ENCODE results near the gene HOMER3. TPM values are rescaled to one million over a fixed set of nuclear protein-coding genes. Genes with fewer than 3 reads are reported as not detected.
"Not testable (repeated sequence)": the region's sequence is repeated elsewhere in the genome, so short reads cannot be mapped to it uniquely, and the experiment has no call there.

HOMER3 gene
- total RNA-seq, 2 donors from 2014 or later: 27.5 to 29.0 TPM

- WGBS, 2 donors: 19 to 64% methylated on average over 7 to 26 of the region's 26 CpGs
- H3K4me1 ChIP-seq: no peaks in the 10 kb centered on the region
- no peaks in the 10 kb centered on the region for H3K9me3 ChIP-seq
- no peak for DNase-seq
- no peaks in the 10 kb centered on the region for H3K27me3 ChIP-seq
- no peak for TF ChIP-seq CTCF (IDR thresholded peaks at IDR 0.05)
- TF ChIP-seq POLR2A (IDR thresholded peaks at IDR 0.05): no peak
- H3K36me3 ChIP-seq (replicated peaks in 1 of 2; ENCODE audit: insufficient read depth in 1 of 2, low read depth in 2 of 2): no peaks in the 10 kb centered on the region
- no peak overlapping the region for H3K27ac ChIP-seq
- ATAC-seq: no peak
- intact Hi-C loops (cut with DNase I): no loop called here
- H3K4me3 ChIP-seq: no peak overlapping the region
These were observed 21.0 kb upstream of the HOMER3 start for GRCh38 chr19:18961767-18962620.

GRCh38 chr19:18960370-18960769 is 19.4 kb upstream of the HOMER3 start:
- 70 to 86% methylated on average over 4 of the region's 4 CpGs for WGBS, 2 donors
- intact Hi-C loops (cut with DNase I): no loop called here
- H3K4me1 ChIP-seq: no peaks in the 10 kb centered on the region
- no peak overlapping the region for H3K27ac ChIP-seq
- no peak for DNase-seq
- H3K9me3 ChIP-seq: no peaks in the 10 kb centered on the region
- H3K27me3 ChIP-seq: no peaks in the 10 kb centered on the region
- no peak for ATAC-seq
- no peaks in the 10 kb centered on the region for H3K36me3 ChIP-seq (replicated peaks in 1 of 2; ENCODE audit: insufficient read depth in 1 of 2, low read depth in 2 of 2)
- no peak overlapping the region for H3K4me3 ChIP-seq
- TF ChIP-seq CTCF (IDR thresholded peaks at IDR 0.05) (no peak), POLR2A (IDR thresholded peaks at IDR 0.05) (no peak)

DNA sequence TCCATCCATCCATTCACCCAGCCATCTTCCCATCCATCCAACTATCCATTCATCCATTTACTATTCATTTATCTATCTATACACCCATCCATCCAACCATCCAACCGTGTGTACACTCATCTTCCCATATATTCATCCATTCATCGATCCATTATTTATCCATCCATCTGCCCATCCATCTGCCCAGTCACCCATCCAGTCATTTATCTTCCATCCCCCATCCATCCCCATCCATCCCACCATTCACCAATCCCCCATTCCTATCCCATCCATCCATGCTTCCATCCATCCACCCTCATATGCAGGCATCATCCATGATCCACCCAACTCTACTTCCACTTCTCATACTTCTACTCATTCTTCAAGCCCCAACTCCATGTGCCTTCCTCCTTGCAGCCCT is 14.0 kb upstream of the HOMER3 start:
- intact Hi-C loops (cut with DNase I): no loop called here
- H3K4me3 ChIP-seq: no peak overlapping the region
- H3K9me3 ChIP-seq: no peaks in the 10 kb centered on the region
- 87 to 95% methylated on average over 2 of the region's 2 CpGs for WGBS, 2 donors
- no peak for DNase-seq
- no peaks in the 10 kb centered on the region for H3K27me3 ChIP-seq
- H3K27ac ChIP-seq: no peak overlapping the region
- no peaks in the 10 kb centered on the region for H3K36me3 ChIP-seq (replicated peaks in 1 of 2; ENCODE audit: insufficient read depth in 1 of 2, low read depth in 2 of 2)
- no peak for ATAC-seq
- TF ChIP-seq CTCF (IDR thresholded peaks at IDR 0.05) (no peak), POLR2A (IDR thresholded peaks at IDR 0.05) (no peak)
- H3K4me1 ChIP-seq: no peaks in the 10 kb centered on the region

DNA sequence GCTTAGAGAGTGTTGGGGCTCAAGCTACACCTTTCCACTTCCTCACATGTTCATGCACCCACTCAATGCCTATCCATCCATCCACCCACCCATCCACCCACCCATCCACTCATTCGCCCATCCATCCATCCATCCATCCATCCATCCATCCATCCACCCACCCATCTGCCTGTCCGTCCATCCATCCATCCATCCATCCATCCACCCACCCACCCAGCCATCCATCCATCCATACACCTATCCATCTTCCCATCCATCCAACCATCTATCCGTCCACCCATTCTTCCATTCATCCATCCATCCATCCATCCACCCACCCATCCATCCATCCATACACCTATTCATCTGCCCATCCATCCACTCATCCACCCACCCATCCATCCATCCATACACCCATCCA is 13.1 kb upstream of the HOMER3 start:
- H3K4me1 ChIP-seq: no peaks in the 10 kb centered on the region
- no peak for DNase-seq
- H3K27ac ChIP-seq: no peak overlapping the region
- no peaks in the 10 kb centered on the region for H3K27me3 ChIP-seq
- ATAC-seq: no peak
- intact Hi-C loops (cut with DNase I): no loop called here
- no peaks in the 10 kb centered on the region for H3K36me3 ChIP-seq (replicated peaks in 1 of 2; ENCODE audit: insufficient read depth in 1 of 2, low read depth in 2 of 2)
- H3K4me3 ChIP-seq: no peak overlapping the region
- H3K9me3 ChIP-seq: no peaks in the 10 kb centered on the region
- WGBS, 2 donors: 59 to 85% methylated on average over 3 of the region's 3 CpGs
- no peak for TF ChIP-seq POLR2A (IDR thresholded peaks at IDR 0.05)

DNA sequence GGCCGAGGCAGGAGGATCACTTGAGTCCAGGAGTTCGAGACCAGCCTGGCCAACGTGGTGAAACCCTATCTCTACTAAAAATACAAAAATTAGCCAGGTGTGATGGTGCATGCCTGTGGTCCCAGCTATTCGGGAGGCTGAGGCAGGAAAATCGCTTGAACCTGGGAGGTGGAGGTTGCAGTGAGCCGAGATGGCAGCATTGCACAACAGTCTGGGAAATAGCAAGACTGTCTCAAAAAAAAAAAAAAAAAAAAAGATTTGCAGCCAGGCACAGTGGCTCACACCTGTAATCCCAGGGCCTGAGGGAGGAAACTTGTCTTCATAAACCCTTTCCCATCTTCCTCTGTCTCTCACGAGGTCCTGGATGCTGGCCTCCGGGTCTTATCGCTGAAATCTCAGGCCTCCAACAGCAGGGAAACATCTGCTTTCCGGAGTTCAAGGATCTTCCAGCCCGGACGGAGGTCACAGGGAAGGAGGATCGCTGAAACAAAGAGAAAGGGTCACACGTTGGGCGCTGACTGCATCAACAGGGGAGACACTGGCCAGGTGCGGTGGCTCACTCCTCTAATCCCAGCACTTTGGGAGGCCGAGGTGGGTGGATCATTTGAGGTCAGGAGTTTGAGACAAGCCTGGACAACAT is 11.5 kb upstream of the HOMER3 start:
- intact Hi-C loops (cut with DNase I); H3K4me3 ChIP-seq: not testable (repeated sequence)

More for the DNA sequence above, 11.5 kb upstream of the HOMER3 start:
- not testable (repeated sequence) for DNase-seq; ATAC-seq; H3K36me3 ChIP-seq (replicated peaks in 1 of 2; ENCODE audit: insufficient read depth in 1 of 2, low read depth in 2 of 2); H3K4me1 ChIP-seq; H3K27me3 ChIP-seq; H3K9me3 ChIP-seq; H3K27ac ChIP-seq
- WGBS, 2 donors: 55 to 60% methylated on average over 17 of the region's 17 CpGs
